Dedifferentiated amniotic fluid mesenchymal stem cell (primary cell): ENCODE data around the gene ITGB5.
"Not testable (repeated sequence)": the region's sequence is repeated elsewhere in the genome, so short reads cannot be mapped to it uniquely, and the experiment has no call there.

Source experiments
- DNase-seq: peaks from one replicate; pipeline ENCODE4 v3.0.0-alpha.2; 2016; ENCODE audit errors: extremely low spot score

ITGB5 gene

DNA sequence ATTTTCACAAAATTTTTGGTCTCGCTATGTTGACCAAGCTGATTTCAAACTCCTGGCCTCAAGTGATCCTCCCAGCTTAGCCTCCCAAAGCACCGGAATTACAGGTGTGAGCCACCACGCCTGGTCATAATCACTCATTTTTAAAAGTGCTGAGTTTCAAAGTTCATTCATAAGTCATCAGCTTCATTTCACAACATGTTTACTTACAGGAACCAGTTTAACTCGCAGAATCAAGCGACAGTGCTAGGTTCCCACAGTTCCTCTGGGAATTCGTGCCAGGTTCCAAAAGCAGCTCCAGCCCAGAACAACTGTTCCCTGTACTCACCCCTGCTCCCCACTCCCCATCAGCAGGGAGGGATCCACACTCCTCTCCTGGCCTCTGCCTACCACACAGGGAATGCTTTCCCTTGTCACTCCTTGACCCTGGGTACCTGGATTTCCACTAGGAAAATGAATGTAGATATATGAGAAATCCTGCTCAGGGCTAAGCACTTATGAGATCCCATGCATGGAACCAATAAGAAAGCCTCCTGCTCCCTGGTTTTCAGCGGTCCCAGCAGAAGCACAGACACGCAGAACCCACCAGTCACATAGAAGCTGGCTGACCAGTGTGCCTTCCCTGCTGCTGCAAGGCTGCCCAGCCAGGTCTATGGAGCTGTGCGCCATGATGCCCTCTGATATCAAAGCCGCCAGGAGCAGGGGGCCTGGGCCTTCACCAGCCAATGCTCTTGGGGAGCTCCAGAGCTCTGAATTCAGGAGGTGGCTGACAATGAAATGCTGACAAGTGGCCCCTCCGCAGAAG lies 72.3 kb downstream of the ITGB5 start:
- DNase-seq = no peak

DNA sequence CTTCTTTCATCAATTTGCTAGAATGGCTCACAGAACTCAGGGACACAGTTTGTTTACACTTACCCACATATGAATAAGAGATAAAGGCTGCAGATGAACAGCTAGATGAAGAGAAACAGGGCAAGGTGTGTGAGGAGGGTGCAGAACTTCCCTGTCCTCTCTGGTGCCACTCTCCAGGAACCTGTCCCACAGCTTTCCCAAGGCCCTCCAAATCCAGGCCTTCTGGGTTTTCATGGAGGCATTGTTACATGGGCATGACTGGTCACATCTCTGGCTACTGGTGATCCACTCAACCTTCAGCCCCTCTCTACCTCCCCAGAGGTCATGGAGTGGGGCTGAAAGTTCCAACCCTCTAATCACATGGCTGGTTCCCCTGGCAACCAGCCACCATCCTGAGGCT lies 73.6 kb downstream of the ITGB5 start:
- DNase-seq = no peak

DNA sequence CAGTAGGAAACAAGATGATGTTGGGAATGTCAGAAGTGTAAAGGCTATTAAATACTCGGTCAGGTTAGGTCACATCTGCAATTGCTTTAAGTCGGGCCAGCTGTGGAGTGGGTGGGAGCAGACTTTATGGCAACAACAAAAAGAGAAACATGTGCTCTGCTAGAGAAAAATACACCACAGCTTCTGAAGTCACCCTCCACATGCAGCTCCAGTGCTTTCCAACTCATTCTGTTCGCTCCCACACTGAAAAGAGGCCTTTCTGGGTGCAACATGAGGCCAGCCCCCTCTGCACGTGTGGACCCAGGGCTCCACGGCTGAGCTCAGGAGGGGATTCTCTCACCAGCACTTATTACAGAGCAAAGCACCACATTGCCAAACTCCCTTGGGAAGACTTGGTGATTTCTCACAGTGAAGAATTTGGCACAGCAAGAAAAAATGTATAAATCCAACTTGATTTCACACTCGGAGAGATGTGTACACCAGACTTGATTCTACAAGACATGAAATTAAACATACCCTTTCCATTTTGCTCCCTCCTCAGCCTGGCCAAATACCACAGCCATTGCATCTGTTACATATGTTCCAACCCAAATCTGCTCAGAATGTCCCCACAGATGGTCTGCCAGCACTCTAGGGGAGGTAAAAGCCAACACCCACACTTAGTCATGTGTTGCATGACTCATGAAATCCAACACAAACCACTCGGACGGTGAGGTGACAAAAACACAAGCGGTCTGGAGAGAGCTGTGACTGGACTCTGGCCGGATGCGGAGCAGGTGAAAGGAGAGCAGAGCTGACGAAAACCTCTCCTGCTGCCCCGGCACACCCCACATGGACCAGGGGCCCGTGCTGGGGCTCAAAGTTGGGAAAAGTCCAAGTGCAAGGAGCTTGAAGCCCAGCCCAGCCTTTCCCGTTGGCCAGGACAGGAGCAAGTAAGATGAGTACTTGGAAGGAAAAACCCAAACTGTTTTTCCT lies 74.6 kb downstream of the ITGB5 start:
- peak; percentile 90 for DNase-seq

DNA sequence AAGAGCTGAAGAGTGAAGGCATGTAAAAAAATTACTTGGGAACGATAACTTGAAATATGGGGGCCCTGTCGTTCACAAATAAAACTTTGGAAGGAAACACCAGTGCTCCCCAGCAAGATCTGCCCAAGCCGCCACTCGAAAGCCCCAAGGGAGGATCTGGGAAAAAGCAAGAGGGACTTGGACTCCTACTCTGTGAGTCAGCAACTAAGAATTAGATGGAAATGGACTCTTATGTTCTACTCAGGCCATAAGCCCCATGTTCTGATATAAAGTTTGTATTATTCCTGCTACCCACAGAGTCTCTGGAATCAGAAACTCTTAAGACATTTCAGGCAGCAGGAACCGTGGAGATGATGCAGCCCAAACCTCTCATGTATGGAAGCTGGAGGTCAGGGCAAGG lies 75.7 kb downstream of the ITGB5 start:
- peak; percentile 46 for DNase-seq

DNA sequence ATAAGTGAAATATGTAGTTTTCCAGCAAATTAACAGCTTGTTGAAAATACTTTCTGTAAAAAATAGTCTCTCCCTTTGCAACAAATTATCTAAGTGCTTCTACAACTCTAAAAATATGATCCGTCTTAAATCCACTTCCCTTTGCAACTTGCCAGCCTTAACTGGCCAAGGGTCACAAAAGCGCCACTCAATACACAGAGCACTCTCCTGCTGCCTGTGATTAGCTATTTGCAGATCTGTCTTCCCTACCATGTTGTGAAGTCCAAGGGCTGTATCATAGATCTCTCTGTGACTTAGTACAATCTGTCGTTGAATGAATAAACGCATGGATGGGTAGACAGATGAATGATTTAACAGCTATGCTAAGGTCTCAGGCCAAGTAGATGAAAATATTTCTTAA lies 76.2 kb downstream of the ITGB5 start:
- no peak for DNase-seq

DNA sequence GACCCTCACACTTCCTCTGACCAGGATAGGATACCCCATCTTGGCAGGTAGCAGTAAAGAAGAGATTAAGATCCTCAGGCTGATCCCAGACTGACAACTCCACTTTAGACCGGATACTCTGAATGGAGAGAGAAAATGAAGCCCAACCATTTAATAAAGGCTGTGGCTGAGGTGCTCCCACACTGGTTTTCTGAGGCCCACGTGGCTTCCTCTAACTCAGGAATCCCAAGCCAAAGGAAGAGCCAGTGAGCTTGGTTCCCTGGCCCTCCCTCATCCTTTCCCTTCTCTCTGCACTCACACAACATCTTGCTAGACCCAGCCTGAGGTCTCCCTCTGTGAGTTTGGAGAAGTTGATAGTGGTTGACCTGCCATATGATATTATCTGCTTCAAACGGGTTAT lies 78.1 kb downstream of the ITGB5 start:
- no peak for DNase-seq

DNA sequence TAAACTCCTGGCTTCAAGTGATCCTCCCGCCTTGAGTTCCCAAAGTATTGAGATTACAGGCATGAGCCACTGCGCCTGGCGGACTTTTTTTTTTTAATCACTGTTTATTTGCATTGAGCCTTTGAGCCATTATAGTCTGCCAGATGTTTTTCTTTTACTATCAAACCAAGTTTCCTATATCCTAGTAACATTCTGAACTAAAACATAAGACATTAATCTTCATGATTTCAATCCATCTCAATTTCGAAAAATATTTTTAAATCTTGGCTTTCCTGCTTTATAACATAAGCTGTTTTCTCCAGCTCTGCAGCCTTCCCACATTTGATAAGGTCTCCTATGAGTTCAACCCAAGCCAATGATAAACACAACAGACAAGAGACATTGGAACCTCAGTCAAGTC lies 81.5 kb downstream of the ITGB5 start:
- no peak for DNase-seq

DNA sequence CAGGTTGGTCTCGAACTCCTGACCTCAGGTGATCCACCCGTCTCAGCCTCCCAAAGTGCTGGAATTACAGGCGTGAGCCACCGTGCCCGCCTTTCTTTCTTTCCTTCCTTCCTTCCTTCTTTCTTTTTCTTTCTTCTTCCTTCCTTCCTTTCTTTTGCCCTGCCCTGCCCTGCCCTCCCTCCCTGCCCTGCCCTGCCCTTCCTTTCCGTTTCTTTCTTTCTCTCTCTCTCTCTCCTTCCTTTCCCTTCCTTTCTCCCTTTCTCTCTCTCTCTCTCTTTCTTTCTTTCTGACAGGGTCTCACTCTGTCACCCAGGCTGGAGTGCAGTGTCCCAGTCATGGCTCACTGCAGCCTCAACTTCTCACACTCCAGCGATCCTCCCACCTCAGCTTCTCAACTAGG lies 82.3 kb downstream of the ITGB5 start:
- no peak for DNase-seq

DNA sequence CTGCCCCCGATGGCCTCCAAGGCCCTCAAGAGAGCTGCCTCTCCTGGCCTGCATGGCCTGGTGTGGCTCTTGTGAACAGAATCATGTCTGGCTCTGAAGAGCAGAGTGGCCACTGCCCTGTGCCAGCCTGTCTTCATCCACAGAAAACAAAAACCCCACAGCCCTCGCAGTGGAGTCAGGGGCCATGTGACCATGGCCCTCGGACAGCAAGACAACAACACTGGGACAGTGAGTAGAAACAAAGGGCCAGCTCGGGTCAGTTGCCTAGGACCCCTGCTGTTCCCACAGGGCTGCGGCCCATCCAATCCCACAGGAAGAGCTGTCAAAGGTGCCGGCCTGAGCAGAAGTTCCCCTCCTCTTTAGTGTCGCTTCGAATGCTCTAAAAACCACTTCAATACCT lies 84.5 kb downstream of the ITGB5 start:
- DNase-seq = no peak

DNA sequence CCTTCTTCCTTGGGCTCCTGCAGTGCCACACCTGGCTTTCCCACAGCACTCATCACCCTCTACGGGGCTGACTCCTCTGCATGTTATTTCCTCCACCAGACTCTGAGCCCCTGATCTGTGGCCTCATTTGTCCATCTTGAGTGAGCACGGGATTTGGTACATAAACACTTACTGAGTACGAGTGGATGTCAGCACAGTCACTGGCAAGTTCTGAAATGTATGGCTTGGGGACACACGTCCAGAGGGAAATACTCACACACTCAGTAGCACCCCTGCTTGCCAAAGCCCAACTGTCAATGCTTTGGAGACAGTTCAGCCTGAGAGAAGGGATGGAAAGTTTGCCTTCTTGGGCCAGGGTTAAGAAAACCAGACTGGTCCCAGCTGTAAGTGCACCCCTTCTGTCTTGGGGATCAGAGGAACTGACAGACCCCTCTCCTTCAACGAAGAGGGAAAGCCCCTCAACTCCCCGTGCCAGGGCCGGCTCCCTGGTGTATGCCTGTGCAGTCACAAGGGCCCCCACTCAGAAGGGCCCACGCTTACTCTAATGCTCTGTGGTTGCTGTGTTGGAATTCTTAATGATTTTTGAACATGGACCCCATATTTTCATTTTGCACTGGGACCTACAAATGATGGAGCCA lies 85.0 kb downstream of the ITGB5 start:
- no peak for DNase-seq

DNA sequence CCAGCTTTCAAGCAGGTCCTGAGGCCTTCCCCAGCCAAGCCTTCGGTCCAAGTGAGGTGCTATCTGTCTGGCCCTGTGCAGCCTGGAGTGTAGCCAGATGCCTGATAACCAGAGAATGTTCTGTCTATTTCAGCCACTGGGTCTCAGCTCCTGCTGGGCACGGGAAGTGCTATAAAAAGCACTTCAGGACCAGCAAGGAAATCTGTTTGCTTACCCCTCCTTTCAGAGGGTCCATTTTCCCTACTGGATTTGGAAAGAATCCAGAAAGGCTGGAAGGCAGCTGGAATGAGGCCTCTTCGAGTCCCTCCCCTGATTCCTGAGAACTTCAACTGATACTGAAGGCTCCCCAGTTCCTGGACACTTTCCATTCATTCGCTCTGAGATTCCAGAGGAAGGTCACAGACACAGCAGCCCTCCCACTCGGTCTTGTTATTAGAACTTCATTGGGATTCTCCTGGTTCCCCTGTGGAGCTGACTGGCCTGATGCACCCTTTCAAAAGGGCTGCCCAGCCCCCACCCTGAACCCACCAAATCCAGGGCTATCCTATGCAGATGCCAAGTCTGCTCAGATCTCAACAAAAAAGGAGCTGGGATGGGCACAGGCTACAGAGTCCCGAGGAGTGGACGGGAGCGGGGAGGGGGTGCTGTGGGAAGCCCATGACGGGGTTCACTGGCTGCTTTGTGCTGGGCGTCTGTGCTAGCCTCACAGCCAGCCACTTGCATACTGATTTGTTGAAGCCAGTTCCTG lies 86.5 kb downstream of the ITGB5 start:
- DNase-seq = no peak

DNA sequence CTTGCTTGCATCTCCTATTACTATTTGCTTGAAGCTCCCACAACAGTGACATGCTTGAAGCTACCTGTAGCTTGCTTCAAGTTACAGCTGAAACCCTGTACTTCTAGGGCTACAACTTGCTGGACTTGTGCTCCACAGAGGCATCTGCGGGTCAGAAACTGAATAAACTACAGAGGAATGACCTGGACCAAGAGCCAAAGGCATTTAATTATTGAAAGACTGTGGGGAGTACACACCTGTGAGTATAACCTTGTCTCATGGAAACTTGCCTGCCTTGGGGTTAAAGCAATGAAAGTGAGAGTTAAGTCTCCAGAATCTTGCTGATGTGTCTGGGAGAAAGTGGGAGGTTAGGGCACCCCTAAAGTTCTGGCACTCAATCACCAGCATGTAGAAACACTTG lies 87.1 kb downstream of the ITGB5 start:
- no peak for DNase-seq

DNA sequence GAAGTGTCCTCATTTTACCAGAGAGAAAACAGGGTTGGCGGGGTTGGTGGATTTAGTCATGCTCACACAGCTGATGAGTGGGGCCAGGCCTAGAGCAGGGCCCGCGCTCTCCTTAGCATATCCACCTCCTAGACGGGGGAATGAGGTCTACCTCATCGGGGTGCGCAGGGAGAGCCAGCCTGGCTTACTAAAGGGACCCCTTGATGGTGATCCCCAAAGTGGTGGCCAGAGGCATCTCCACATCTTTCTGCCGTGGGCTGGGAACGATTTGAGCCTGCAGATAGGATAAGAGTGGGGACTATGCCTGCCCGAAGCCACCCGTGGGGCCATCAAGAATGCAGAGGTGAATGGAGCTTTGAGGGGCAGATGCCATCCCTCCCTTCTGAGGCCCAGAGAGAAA lies 87.5 kb downstream of the ITGB5 start:
- no peak for DNase-seq

DNA sequence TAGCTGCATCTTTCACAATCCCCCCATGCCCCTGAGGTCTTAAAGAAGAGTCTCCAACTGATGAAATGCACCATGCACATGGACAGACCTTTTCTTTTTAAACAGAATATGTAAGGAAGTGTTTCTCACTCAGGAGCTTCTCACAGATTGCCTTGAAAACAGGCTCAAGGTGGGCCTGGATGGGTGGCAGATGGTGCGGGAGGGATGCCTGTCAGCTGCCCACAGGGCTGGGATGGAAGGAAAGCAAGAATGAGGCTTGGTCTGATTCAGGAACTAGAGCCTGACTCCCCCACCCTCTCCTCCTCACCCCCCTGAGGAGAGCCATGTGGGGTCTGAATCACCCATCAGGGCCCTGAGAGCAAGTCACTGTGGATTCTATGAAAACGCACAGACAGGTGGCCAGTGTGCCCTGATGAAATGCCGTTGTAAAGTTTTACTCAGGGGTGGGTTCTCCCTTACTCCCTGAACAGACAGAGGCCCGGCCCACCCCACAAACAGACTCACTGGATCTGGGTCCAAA lies 89.7 kb downstream of the ITGB5 start:
- no peak for DNase-seq

DNA sequence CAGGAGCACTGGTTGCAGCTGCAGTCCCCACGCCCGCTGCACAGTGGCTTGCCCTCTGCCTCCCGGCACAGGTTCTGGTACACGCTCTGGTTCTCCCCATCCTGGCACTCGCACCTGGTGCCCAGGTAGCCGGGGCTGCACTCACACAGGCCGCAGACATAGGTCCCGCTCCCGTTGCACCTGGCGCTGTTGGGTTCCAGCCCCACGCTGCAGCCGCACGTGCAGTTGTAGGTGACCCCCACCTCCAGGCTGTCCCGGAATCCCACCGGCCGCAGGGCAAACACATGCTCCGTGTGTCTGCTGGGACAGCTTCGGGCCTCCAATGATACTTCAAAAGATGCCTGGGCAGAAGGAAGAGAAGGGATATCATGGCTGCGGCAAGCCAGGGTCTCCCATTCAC lies 90.7 kb downstream of the ITGB5 start:
- DNase-seq = no peak

DNA sequence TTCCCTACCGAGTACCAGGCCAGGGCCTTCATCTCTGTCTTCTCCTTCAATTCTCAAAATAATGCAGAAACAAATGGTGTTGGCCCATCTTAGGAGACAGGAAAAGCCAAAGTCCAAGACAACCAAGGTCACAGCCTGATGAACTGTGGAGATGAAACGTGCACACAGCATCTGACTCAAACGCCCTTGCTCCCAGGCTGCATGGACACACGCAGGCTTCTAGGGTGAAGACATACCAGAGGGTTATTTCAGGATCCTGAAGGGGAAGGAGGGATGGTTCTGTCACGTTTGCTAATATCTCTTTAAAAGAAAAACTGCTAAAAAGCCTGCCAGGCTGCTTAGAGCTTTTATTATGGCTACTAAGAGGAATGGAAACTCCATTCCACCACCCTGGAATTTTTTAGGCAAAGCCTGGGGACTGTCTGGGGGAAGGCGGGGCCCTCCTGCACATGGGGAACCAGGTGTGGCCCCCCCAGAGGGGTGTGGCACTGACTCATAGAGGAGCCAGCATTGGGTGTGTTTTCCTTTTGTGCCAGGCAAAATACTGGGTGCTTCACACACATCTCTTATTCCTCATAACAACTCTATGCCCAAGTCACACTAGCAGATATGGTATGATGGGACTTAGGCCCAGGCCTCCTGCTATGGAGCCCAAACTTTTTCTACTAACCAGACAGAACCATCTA lies 94.0 kb downstream of the ITGB5 start:
- DNase-seq = no peak

DNA sequence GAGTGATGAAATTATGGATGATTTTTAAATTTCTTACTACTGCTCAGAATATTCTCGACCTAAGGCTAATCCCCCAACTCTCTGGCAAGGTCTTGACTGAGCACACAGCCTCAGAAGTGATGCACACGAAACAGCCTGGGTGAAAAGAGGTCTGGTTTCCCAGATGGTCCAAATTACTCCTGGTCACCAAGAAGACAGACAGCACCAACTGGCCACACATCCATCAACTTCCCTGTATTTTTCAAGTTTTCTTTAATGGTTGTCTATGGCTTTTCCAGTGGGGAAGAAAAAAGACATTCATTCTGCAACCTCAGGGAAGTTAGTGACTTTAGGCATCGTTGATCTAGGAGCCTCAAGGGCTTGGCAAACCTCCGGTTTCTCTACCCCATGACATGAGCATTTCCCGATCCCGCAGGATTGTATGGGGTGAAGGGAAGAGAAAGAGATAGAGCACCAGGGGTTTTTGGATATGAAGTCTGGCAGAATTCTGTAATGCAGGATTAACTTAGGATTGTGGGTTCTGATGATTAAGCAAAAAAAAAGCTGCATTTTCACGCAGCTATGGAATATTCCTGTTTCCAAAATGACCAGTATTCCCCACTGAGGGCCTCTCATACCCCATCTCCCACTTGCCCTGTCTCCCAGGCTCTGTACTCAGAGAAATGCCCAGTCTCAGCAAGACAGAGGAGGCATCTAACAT lies 94.7 kb downstream of the ITGB5 start:
- DNase-seq = no peak

DNA sequence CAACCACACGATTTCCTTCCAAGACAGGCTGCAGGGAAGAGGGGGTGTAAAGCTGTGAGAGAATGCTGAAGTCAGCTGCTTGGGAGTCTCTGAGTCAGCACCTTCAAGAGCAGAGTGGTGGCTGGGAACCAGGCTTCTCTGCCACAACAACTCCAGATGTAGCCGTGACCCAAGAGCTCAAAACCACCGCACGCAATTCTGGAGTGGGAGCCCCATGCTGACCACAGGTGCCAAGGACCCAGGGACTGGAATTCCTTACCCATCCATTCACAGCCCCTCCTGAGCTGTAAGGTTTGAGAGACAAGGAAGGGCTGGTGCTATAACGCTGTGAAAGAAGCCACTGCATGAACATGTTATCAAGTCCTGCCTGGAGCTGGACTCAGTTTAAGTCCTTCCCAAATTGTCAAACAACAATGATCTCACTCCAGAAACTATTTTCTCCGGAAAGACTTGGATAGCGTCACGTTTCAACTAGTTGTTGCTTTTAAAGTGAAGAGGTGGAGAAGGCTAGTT lies 95.5 kb downstream of the ITGB5 start:
- peak; percentile 93 for DNase-seq

DNA sequence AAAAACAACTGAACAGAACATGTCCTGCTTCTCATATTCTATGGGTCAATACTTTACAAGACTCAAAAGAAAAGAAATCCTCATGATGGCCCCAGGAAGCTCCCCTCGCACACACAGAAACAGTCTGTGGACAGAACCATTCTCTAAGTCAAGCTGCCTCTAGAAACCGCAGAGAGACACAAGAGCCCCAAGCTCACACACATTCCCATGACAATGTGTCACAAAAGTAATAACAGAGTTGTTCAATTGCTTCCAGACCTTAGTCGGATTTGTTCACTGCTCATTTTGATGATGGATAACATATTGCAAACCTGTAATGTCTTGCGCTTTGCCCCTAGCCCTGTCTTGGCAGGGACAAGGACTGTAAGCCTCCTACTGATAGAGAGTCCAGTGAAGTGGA lies 96.0 kb downstream of the ITGB5 start:
- DNase-seq = peak; percentile 58

DNA sequence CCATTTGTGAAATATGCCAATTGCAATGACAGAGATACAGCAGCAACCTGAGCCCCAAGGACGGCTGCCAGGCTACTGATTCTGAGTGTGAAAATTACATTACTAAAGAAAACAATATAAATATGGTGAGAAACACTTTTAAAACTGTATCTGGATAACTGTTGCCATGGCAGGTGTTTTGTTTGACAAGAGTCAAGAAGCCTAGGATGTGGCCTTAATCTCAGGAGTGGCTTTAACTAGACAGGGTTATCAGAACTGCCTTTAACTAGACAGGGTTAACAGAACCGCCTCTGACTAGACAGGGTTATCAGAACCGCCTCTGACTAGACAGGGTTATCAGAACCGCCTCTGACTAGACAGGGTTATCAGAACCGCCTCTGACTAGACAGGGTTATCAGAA lies 98.1 kb downstream of the ITGB5 start:
- DNase-seq = not testable (repeated sequence)
